ENCODE measurements around the gene VIPR2. TPM values are rescaled to one million over a fixed set of nuclear protein-coding genes. Genes with fewer than 3 reads are reported as not detected.

Gene VIPR2
- total and polyA plus RNA-seq, 2 donors from 2014 or later: 0.91 to 1.3 TPM

DNA sequence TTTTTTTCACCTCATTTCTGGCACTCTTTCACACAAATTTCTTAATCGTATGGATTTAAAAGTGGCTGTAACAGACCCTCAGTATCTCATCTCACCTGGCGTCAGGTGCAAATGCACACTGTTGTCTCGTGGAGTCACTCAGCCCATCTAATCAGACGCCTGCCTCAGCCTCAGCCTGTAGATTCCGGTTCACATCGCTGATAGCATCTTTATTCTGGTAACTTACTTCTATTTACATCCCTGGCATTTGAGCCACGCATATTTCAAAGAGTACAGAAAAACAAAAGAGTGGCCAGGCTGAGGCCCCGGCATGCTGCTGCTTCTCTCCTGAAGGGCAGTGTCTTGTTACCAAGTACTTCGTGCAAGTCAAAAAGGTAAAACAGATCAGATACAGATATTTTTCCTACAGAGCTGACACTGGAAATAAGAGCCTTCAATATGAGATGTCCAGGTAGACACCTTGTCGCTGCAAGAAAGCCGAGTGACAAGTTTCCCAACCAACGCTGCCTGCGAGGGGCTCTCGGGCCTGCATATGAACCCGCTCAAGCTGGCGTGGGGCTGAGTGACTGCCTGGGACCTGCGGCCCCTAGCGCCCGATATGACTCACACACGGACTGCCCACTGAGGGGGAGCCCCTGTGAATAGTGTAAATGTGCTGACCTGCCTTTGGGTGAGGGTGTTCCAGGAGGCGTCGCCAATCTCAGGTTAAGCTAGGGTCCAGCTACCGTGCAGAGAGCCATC lies 4.3 kb downstream of the VIPR2 start:
- DNase-seq (peak in 1 of 5 donors; percentile 26), FAIRE-seq (no peak)
- Histone ChIP-seq H3K36me3 (ENCODE audit: control insufficient read depth in 2 of 3, insufficient read depth in 3 of 3, low read length in 3 of 3) (no peaks in the 10 kb centered on the region), H3K9me3 (ENCODE audit: control insufficient read depth in 2 of 3, insufficient read depth in 1 of 3, low read length in 3 of 3) (peaks cover 0 to 2% (median 0%) of the 10 kb centered on the region in 3 donors), H3K27me3 (ENCODE audit: control insufficient read depth, insufficient read depth, low read length) (peaks cover 10% of the 10 kb centered on the region), H3K4me3 (ENCODE audit: low read length in 3 of 3) (no peak overlapping the region), H3K27ac (ENCODE audit: low read depth in 2 of 2, low read length in 2 of 2) (no peak overlapping the region), H3K4me1 (ENCODE audit: control insufficient read depth in 2 of 3, insufficient read depth in 2 of 3, low read depth in 1 of 3, low read length in 3 of 3) (peaks cover 0 to under 1% (median 0%) of the 10 kb centered on the region in 3 donors), H3K9ac (ENCODE audit: low read length in 3 of 3) (no peak overlapping the region)
- TF ChIP-seq, protein P1, sequence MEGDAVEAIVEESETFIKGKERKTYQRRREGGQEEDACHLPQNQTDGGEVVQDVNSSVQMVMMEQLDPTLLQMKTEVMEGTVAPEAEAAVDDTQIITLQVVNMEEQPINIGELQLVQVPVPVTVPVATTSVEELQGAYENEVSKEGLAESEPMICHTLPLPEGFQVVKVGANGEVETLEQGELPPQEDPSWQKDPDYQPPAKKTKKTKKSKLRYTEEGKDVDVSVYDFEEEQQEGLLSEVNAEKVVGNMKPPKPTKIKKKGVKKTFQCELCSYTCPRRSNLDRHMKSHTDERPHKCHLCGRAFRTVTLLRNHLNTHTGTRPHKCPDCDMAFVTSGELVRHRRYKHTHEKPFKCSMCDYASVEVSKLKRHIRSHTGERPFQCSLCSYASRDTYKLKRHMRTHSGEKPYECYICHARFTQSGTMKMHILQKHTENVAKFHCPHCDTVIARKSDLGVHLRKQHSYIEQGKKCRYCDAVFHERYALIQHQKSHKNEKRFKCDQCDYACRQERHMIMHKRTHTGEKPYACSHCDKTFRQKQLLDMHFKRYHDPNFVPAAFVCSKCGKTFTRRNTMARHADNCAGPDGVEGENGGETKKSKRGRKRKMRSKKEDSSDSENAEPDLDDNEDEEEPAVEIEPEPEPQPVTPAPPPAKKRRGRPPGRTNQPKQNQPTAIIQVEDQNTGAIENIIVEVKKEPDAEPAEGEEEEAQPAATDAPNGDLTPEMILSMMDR (IDR thresholded peaks at IDR 0.05; ENCODE audit: borderline replicate concordance, extremely low read depth, insufficient read depth): no peak
- intact Hi-C loops (cut with DNase I): no loop called here

- FAIRE-seq (no peak), DNase-seq (peak in 1 of 5 donors; percentile 26)
- peaks cover 0 to 2% (median 0%) of the 10 kb centered on the region in 3 donors for H3K9me3 ChIP-seq (ENCODE audit: control insufficient read depth in 2 of 3, insufficient read depth in 1 of 3, low read length in 3 of 3)
- H3K4me1 ChIP-seq (ENCODE audit: control insufficient read depth in 2 of 3, insufficient read depth in 2 of 3, low read depth in 1 of 3, low read length in 3 of 3): no peaks in the 10 kb centered on the region
- no peak overlapping the region for H3K4me3 ChIP-seq (ENCODE audit: low read length in 3 of 3)
- intact Hi-C loops (cut with DNase I): no loop called here
- H3K27ac ChIP-seq (ENCODE audit: low read depth in 2 of 2, low read length in 2 of 2): no peak overlapping the region
- no peaks in the 10 kb centered on the region for H3K36me3 ChIP-seq (ENCODE audit: control insufficient read depth in 2 of 3, insufficient read depth in 3 of 3, low read length in 3 of 3)
- TF ChIP-seq, protein P1 (IDR thresholded peaks at IDR 0.05; ENCODE audit: borderline replicate concordance, extremely low read depth, insufficient read depth): no peak
- peaks cover 10% of the 10 kb centered on the region for H3K27me3 ChIP-seq (ENCODE audit: control insufficient read depth, insufficient read depth, low read length)
- no peak overlapping the region for H3K9ac ChIP-seq (ENCODE audit: low read length in 3 of 3)
Observed at GRCh38 chr7:159139639-159140038, 5.0 kb downstream of the VIPR2 start.

GRCh38 chr7:159139202-159139601 lies 5.5 kb downstream of the VIPR2 start:
- intact Hi-C loops (cut with DNase I): no loop called here
- DNase-seq (peak in 1 of 5 donors; percentile 33), FAIRE-seq (no peak)
- Histone ChIP-seq H3K36me3 (ENCODE audit: control insufficient read depth in 2 of 3, insufficient read depth in 3 of 3, low read length in 3 of 3) (no peaks in the 10 kb centered on the region), H3K9ac (ENCODE audit: low read length in 3 of 3) (no peak overlapping the region), H3K27me3 (ENCODE audit: control insufficient read depth, insufficient read depth, low read length) (peaks cover 10% of the 10 kb centered on the region), H3K4me1 (ENCODE audit: control insufficient read depth in 2 of 3, insufficient read depth in 2 of 3, low read depth in 1 of 3, low read length in 3 of 3) (no peaks in the 10 kb centered on the region), H3K4me3 (ENCODE audit: low read length in 3 of 3) (no peak overlapping the region), H3K9me3 (ENCODE audit: control insufficient read depth in 2 of 3, insufficient read depth in 1 of 3, low read length in 3 of 3) (peaks cover 0 to 2% (median 0%) of the 10 kb centered on the region in 3 donors), H3K27ac (ENCODE audit: low read depth in 2 of 2, low read length in 2 of 2) (no peak overlapping the region)
- TF ChIP-seq, protein P1 (IDR thresholded peaks at IDR 0.05; ENCODE audit: borderline replicate concordance, extremely low read depth, insufficient read depth): no peak

Data from kidney (tissue), 14 donors.